Kidney capillary endothelial cell (primary cell): ENCODE measurements around the gene ETFRF1.

Experiments
- DNase-seq: peaks from one replicate; pipeline ENCODE4 v3.0.0-alpha.2; 2018; ENCODE audit warnings: low spot score

The ETFRF1 gene

GRCh38 chr12:25213338-25213737 lies 18.3 kb downstream of the ETFRF1 start:
- DNase-seq, result no peak

GRCh38 chr12:25236190-25236589 lies 41.2 kb downstream of the ETFRF1 start:
- DNase-seq, result no peak

GRCh38 chr12:25236626-25237025 lies 41.6 kb downstream of the ETFRF1 start:
- no peak for DNase-seq

- peak; percentile 38 for DNase-seq
Observed at GRCh38 chr12:25241167-25242020, 46.4 kb downstream of the ETFRF1 start.

GRCh38 chr12:25242981-25243679 lies 48.1 kb downstream of the ETFRF1 start:
- DNase-seq, result no peak

GRCh38 chr12:25243680-25243990 lies 48.6 kb downstream of the ETFRF1 start:
- DNase-seq, result no peak

GRCh38 chr12:25245491-25245890 lies 50.5 kb downstream of the ETFRF1 start:
- DNase-seq, result no peak

- no peak for DNase-seq
Observed at GRCh38 chr12:25248137-25248536, 53.1 kb downstream of the ETFRF1 start.

- DNase-seq, result no peak
Observed at GRCh38 chr12:25248732-25249131, 53.7 kb downstream of the ETFRF1 start.

- DNase-seq, result peak; percentile 25
Observed at GRCh38 chr12:25249931-25250738, 55.1 kb downstream of the ETFRF1 start.

- DNase-seq, result peak; percentile 90
Observed at GRCh38 chr12:25250744-25251730, 56.0 kb downstream of the ETFRF1 start, which contains the start of gene KRAS. Gene KRAS (minus strand): TSS chr12:25250929.

- DNase-seq, result no peak
Observed at GRCh38 chr12:25251769-25252168, 56.7 kb downstream of the ETFRF1 start.

GRCh38 chr12:25252946-25253345 lies 57.9 kb downstream of the ETFRF1 start:
- DNase-seq, result no peak

- no peak for DNase-seq
Observed at GRCh38 chr12:25253371-25254068, 58.5 kb downstream of the ETFRF1 start.

- no peak for DNase-seq
Observed at GRCh38 chr12:25254271-25254880, 59.3 kb downstream of the ETFRF1 start.
